Inferior parietal cortex (tissue), 1 donor: Measurements from ENCODE around the gene PPFIA3.
"Not testable (repeated sequence)": the region's sequence is repeated elsewhere in the genome, so short reads cannot be mapped to it uniquely, and the experiment has no call there.

Experiments used
- DNase-seq: peaks from one replicate; pipeline ENCODE4 v3.0.0-alpha.2; 2016; ENCODE audit errors: extremely low spot score

The PPFIA3 gene

DNA sequence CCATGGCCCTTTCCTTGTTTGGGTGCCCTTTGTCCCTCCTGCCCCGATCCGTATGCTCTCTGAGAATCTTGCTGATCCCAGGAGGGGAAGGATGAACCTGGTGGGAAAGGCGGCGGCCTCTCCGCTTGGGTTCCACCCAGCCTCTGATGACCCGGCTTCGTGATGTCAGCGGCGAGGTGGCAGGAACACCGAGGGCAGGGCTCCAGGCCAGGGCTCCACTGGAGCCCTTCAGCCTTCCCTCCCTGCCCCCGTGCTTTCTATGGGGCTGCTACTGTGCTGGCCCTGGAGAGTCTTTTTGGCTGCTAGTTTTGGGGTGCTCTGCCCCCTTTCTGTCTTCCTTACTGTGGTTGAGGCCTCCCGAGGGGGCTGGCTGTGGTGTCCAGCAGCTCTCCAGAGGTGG lies 17.0 kb upstream of the PPFIA3 start:
- DNase-seq: no peak

DNA sequence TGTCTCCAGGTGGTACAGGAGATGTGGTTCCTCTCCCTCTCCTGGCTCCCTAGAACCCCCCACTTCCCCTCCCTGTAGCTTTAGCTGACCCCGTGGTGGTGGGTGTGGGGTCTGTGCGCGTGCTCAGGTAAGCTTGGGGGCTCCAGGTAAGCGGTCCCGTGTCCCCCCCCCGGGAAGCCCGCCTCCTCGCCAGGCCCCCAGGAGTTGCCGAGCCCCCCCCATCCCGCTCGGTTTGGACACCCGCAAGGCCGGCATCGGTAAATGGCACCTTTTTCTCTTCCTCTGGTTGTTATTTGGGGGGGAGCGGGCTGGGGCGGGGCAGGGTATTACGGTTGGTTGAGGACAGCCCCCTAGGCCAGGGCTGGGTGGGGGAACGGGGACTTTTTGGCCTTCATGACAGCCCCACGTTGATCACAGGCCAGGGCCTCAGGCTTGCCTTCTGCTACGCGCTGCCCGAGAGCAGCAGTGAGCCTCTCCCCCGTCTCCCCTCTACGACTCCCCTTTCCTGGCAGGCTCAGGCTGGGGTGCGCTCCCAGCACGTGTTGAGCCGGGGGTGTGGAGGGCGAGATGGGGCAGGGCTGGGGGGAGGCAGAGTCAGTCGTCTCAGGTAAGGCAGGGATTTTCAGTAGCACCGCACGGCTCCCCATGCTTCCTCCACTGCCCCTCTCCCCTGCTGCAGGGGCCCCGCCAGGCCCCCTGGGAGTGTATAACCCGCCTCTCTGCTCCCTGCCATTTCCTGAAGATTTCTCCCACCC lies 15.8 kb upstream of the PPFIA3 start:
- no peak for DNase-seq

DNA sequence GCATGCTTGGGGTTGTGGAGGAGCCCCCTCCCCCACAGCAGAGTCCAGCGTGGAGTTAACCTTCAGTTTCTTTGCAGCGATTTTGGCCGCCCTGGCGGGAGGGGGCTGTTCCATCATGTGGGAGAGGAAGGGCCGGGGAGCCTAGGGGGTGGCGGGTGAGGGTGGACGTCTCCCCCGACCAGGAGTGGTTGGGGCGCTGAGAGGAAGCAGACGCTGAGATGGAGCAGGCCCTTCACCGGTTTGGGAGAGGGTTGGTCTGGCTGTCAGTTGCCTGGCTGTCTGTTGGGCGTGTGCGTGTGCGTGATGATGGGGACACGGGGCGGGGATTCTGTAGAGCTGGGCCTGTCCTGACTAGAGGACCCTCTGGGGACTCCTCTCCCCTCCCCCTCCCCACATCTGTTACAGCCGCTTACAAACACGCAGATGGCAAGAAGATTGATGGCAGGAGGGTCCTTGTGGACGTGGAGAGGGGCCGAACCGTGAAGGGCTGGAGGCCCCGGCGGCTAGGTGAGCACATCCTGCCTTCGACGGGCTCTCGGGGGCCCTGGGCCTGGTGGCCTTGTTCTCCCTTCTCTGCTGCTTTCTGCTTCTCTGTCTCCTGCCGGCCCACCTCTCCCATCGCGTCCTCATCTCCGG lies 15.0 kb upstream of the PPFIA3 start:
- DNase-seq: no peak

DNA sequence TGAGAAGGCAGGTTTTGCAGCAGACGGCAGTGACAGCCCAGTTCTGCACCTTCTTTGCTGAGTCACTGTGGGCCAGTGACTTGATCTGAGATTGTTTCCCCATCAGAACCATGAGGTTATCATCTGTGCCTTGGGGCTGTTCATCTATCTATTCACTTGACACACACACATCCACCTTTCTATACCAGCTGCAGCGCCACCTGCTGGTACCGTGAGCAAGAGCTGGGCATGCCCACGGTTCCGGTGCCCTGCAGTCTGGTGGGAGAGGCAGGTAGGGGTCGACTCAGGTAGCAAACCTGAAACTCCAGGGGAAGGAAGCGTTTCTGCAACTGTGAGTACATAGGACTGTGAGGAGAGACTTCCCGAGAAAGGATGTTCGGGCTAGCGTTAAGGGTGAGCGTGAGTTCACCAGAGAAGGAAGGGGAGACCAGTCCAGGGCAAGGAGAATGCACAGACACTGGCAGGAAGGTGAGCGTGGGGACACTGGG lies 12.7 kb upstream of the PPFIA3 start:
- DNase-seq: no peak

DNA sequence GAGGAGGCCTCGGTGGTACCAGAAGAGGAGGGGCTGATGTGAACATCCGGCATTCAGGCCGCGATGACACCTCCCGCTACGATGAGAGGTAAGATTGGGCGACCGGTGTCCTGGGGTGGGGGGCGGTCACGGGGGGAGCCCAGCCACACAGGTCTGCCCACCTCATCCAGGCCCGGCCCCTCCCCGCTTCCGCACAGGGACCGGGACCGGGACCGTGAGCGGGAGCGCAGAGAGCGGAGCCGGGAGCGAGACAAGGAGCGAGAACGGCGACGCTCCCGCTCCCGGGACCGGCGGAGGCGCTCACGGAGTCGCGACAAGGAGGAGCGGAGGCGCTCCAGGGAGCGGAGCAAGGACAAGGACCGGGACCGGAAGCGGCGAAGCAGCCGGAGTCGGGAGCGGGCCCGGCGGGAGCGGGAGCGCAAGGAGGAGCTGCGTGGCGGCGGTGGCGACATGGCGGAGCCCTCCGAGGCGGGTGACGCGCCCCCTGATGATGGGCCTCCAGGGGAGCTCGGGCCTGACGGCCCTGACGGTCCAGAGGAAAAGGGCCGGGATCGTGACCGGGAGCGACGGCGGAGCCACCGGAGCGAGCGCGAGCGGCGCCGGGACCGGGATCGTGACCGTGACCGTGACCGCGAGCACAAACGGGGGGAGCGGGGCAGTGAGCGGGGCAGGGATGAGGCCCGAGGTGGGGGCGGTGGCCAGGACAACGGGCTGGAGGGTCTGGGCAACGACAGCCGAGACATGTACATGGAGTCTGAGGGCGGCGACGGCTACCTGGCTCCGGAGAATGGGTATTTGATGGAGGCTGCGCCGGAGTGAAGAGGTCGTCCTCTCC lies 11.5 kb upstream of the PPFIA3 start:
- DNase-seq: no peak

DNA sequence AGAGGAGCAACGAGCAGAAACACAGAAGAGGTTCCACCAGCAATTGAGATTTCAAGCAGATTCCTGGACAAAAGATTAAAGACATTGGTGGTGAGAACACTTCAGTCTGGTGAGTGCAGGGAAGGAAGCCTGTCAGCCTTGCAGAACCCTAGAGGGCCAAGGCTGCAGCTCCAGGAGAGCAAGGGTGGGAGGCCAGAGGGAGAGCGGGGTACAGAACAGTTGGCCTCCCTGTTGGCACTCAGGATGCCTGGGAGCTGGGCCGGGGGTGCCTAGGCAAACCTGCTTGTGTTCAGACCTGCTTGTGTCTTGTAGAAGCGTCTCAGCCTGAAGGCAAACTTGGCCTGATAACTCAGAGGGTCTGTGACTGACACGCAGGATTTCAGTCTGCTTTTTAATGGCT lies 10.3 kb upstream of the PPFIA3 start:
- DNase-seq: no peak

DNA sequence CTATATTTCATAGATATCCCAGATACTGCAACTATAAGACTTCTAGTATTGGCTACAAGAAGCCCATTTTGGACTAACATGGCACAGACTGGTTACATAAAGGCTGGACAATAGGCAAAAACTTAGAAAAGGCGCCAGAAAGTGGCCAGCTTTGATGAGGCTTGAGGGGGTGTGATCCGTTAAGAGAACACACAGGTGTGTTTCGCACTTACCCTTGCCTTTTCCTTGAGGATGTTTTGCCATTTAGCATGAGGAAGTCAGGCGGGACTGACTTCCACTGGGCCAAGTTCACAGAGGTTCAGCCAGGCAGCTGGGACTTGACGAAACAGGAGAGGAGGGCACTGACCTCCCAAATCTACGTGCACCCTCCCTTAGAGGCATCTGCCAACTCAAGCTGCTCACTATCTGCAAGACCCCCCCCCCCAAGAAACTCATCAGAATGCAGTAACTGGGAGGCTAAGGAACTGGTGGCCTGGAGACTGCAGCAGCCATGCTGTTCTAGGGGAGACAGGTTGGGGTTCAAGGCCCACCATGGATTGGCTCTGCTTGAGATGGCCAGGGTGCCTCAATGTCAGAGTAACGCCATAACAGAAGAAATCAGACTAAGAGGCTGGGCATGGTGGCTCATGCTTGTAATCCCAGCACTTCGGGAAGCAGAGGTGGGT lies 9.6 kb upstream of the PPFIA3 start:
- no peak for DNase-seq

DNA sequence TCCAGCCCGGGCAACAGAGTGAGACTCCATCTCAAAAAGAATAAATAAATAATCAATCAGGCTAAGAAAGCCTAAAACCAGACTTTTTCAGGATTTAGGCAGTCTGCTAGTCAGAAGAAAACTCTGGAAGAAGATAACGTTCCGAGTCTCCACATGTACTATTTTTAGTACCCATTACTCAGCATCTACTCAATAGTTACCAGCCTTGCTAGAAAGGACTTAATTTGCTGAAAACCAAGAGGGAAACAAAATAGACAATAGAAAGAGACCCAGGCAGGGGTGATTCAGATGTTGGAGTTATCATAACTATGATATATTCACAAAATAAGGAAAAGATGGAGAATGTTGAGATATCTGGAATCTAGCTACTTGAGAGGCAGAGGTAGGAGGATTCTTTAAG lies 8.8 kb upstream of the PPFIA3 start:
- DNase-seq: no peak

DNA sequence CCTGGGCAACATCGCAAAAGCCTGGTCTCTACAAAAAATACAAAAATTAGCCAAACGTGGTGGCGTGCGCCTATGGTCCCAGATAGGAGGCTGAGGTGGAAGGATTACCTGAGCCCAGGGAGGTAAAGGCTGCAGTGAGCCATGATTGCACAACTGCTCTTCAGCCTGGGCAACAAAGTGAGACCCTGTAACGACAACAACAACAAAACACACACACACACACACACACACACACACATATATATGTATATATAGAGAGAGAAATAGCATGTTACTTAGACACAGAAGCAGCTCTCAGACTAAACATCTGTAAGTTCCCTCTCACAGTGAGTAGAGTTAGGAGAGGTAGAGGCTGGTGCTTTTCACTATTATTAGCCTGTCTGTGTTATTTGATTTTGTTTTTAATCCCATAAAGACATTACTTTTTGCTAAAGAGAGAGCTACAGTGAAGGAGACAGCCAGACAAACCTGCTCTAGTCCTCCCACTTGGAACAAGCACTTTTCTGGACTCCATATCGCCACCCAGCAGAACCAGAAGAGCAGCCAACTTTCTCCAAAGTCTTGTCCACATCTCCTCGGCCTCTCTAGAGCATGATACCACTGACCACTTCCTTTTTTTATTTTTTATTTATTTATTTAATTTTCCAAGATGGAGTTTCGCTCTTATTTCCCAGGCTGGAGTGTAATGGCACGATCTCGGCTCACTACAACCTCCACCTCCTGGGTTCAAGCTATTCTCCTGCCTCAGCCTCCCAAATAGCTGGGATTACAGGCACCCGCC lies 7.9 kb upstream of the PPFIA3 start:
- no peak for DNase-seq

DNA sequence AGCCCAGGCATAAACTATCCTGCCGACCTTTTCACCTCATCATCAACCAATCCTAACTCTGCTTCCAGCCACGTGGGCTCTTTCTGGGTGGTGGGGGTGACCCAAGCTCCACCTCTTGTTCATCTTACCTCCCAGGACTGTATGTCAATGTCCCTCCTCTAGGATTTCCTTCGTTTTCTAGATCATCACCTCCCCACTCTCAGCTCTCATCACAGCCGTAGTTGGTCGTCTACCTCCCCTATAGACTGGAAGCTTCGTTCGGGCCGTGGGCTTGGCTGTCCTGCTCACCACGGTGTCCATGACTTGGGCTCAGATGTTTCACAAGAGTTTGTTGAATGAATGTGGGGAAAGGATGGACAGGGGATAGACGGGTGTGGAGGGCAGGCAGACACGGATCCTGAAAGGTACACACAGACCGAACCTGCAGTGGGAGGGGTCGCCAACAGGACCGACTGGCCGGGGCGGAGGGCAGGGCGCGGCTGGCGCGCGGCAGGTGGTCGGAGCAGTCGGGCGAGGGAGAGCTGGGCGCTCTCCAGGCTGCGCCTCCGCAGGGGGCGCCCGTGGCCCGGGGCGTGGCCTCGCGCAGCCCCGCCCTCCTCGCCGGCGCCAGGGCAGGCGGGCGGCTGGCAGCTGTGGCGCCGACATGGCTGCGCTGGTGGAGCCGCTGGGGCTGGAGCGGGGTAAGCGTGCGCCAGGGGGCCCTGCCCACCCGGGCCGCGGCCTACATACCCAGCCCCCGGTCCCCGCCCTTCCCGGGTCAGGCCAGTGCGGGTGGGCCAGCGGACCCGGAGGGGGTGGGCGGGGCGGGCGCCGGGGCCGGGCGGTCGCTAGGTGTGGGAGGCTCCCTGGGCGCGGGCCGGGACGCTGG lies 5.3 kb upstream of the PPFIA3 start, which contains the start of gene LIN7B:
TSS of gene LIN7B (plus strand) at position 609 of the 868 bp plus-strand sequence. CDS start at position 644, 35 bp downstream.
- no peak for DNase-seq

DNA sequence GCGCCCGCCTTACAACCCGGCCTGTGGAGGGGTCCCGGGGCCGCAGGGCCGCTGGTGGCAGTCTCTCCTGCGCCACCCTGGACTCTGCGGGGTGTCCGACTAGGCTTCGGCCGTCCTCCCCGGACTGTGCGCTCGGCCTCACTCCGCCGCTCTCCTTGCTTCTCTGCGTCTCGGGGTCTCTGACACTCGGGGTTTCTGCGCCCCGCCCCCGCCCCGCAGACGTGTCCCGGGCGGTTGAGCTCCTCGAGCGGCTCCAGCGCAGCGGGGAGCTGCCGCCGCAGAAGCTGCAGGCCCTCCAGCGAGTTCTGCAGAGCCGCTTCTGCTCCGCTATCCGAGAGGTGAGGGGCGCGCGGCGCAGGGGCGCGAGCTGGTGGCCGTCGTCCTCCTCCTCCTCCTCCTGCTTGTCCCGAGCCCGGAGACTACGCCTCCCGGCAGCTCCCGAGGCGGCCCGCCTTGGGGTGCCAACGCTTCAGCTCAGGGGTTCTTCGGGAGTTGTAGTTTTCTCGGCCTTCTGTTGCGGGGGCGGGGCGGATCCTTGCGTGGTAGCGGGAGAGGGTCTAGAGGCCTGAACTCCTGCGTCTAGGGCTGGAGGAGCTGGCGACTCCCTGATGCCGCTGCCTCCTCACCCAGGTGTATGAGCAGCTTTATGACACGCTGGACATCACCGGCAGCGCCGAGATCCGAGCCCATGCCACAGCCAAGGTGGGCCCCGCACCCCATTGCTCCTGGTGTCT lies 4.5 kb upstream of the PPFIA3 start:
- DNase-seq: no peak

DNA sequence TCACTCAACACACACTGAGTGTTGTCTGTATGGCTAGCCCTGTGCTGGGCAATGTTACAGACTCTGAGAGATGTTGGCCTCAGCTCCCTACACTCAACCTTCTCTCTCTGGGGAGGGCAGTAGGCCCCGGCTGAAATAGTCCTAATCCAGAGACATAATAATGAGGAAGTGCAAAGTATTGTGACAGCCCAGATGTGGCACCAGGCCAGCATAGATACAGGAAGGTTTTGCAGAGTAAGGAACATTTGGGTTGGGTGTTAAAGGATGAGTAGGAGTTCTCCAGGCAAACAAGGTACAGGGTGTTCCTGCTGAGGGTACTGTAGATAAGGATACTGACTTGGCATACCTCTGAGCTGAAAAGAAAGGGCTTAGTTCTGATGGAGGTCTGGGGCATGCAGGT lies 2.8 kb upstream of the PPFIA3 start:
- DNase-seq: no peak

DNA sequence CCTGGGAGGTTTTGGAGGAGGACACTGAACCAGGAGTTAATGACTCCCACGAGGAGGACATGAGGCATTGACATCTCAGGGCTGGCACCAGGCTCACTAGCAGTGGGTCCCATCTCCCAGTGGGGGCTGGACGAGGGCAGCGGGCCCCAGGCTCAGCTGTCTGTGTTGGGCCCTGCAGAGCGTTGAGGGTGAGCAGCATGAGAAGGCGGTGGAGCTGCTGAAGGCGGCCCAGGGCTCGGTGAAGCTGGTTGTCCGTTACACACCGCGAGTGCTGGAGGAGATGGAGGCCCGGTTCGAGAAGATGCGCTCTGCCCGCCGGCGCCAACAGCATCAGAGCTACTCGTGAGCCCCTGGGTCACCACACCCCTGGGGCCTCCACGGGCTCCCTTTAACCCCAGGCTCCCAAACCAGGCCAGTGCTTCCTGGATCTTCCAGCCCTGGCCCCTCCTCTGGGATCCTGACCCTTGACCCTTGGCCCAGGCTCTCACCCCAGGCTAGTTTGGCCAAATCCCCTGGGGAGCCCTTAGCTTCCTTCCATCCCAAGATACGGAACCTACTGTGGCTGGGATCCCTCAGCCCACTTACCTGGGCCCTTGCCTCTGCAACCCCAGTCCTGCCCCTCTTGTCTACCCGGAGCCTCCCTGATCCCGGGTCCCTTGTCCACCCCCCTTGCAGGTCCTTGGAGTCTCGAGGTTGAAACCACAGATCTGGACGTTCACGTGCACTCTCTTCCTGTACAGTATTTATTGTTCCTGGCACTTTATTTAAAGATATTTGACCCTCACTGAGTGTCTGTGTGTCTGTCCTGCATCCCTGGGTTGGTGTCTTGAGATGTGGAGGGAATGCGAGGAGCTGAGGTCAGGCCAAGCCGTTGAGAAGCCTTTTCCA lies 1.4 kb upstream of the PPFIA3 start:
- DNase-seq: no peak

DNA sequence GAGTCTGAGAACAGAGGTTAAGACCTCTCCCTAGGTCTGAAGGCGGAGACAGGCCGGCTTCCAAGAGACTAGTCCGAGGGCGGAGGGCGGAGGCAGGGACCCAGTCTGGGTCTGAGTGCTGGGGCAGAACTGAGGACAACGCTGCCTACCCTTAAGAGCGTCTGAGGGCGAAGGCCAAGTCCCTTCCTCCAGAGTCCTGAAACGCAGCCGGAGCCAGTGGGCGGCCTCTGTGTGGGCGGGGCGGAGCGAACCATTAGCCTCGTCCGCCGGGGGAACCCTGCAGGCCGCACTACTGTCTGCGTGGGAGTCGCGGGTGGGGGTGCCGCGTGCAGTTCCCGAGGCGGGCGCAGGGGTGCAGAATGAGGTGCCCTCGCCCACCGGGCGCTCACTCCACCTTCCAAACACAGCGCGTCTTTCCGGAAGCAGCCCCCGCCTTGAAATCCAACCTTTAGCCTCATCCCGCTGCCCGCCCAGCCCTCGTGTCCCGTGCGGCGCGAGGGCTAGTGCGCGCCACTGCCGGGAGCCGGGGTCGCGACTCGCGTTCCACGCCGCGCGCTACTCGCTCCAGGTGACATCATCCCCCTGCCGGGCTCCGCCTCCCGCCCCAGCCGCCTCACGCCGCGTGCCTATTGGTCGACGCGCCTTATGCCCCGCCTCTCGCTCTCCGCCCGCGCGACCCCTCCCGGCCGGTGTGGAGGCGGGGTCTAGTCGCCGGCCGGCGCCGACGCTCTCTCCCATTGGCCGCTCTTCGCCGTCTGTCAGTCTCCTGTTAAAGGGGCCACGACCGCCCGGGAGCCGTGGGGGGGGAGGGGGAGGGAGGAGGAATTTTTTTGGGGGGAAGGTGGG lies 556 bp upstream of the PPFIA3 start, which contains the start of gene C19orf73:
TSS of gene C19orf73 (minus strand) at position 579 of the 846 bp plus-strand sequence. CDS start at position 458, 121 bp downstream.
- peak; percentile 93 for DNase-seq

DNA sequence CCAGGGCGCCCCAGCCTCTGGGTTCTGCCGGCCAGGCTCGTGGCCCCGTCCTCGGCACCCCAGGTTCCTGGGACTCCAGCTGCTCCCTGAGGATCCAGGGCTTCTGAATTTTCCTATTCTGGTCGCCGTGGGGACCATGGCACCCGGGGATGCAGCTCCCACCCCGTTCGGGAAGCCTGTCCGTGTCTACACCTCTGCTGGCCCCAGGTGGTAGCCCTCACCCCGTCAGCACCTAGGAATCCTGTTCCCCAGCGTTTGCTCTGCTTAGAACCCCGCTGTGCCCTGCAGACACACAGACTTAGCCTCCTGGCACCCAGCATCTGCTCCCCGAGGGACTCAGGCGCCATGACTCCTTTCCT lies 960 bp downstream of the PPFIA3 start:
- no peak for DNase-seq

DNA sequence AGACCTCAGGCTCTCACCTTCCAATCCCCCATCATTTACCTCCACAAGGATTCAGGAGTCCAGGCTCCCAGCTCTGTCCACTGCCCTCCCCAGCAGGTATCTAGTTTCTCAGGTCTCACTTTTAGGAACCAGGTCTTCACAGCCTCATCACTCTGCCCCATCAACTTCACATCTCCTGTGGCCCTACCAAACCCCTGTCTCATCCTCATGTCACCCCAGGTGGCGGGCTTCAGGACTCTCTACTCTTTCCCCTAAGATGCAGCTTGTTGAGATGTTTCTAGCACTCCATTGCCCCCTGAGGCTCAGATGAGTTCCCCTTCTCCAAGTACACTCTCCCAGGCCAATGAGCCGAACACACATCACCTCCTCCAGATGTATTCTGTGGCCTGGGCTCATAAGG lies 1.5 kb downstream of the PPFIA3 start:
- DNase-seq: no peak

DNA sequence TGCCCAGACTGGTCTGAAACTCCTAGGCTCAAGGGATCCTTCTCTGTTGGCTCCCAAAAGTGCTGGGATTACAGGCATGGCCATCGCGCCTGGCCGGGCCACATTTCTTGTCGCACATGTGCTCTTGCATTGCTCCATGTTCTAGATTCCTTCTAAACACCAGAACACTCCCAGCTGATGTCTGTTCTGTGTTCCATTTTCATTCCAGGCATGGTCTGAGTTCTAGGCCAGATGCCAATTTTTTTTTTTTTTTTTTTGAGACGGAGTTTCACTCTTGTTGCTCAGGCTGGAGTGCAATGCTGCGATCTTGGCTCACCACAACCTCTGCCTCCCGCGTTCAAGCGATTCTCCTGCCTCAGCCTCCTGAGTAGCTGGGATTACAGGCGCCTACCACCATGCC lies 2.5 kb downstream of the PPFIA3 start:
- DNase-seq: not testable (repeated sequence)
